Endodermal cell (in vitro differentiated cells): ENCODE results near the gene PDCD10. TPM values are rescaled to one million over a fixed set of nuclear protein-coding genes. Genes with fewer than 3 reads are reported as not detected.

Experiments used
- DNase-seq: peaks from one replicate; pipeline ENCODE4 v3.0.0-alpha.2; 2017
- H3K27ac ChIP-seq: 2 replicates; pipeline ENCODE4 v1.5.1; 2013; ENCODE audit warnings: mild to moderate bottlenecking, low read depth, low read length, moderate library complexity
- H3K27me3 ChIP-seq: 2 replicates; pipeline ENCODE4 v1.6.1; 2013; ENCODE audit warnings: mild to moderate bottlenecking, low read length, moderate library complexity; ENCODE audit not compliant: insufficient read depth, control insufficient read depth, poor library complexity, severe bottlenecking
- H3K36me3 ChIP-seq: 2 replicates; pipeline ENCODE4 v1.7.0; 2013; ENCODE audit warnings: mild to moderate bottlenecking, low read length, moderate library complexity; ENCODE audit not compliant: control insufficient read depth, insufficient read depth
- H3K4me1 ChIP-seq: one replicate; pipeline ENCODE4 v1.7.0; 2013; ENCODE audit warnings: low read length; ENCODE audit not compliant: control insufficient read depth, insufficient read depth
- H3K4me3 ChIP-seq: 2 replicates; pipeline ENCODE4 v1.5.1; 2013; ENCODE audit warnings: mild to moderate bottlenecking, low read length, moderate library complexity
- H3K9ac ChIP-seq: 2 replicates; pipeline ENCODE4 v1.6.1; 2013; ENCODE audit warnings: mild to moderate bottlenecking, low read length, moderate library complexity; ENCODE audit not compliant: poor library complexity, severe bottlenecking; ENCODE audit errors: extremely low read depth
- H3K9me3 ChIP-seq: 2 replicates; pipeline ENCODE4 v1.6.1; 2013; ENCODE audit warnings: mild to moderate bottlenecking, low read length, moderate library complexity; ENCODE audit not compliant: control insufficient read depth
- H3K27ac Mint-ChIP-seq: 2 replicates; pipeline ENCODE4 v1.8.0; 2020; ENCODE audit warnings: mixed read lengths
- H3K27me3 Mint-ChIP-seq: 2 replicates; pipeline ENCODE4 v1.8.0; 2021; ENCODE audit warnings: mild to moderate bottlenecking, mixed read lengths; ENCODE audit not compliant: insufficient read depth
- H3K36me3 Mint-ChIP-seq: 2 replicates; pipeline ENCODE4 v1.8.0; 2020; ENCODE audit warnings: low read depth, mixed read lengths
- H3K4me1 Mint-ChIP-seq: 2 replicates; pipeline ENCODE4 v1.8.0; 2020; ENCODE audit warnings: mixed read lengths
- H3K4me3 Mint-ChIP-seq: 2 replicates; pipeline ENCODE4 v1.8.0; 2020; ENCODE audit warnings: mild to moderate bottlenecking, moderate library complexity, mixed read lengths
- H3K9me3 Mint-ChIP-seq: 2 replicates; pipeline ENCODE4 v1.8.0; 2020; ENCODE audit warnings: mild to moderate bottlenecking, mixed read lengths
- WGBS, 2 experiments: methylation state at CpG; one replicate each; pipeline versions ENCODE4 v1.1.5 to v1.1.7; 2013; ENCODE audit warnings: missing lambda C conversion rate in 2 of 2, mixed read lengths in 1 of 2; ENCODE audit not compliant: insufficient coverage in 1 of 2, insufficient read length in 1 of 2; 5-methylcytosine and 5-hydroxymethylcytosine counted together
- total RNA-seq, 2 donors: library from RNA; stranded (reverse); fragmentation: NEBNext Ultra II Directional in 1 of 2; extraction: Animal tissue kit (Norgen Biotek cat#: 25700) in 1 of 2; gene quantifications; 2 replicates in 1 of 2; 3 replicates in 1 of 2; pipeline ENCODE4 v1.2.1, GENCODE V29; 2021
- TF ChIP-seq, protein P1 (sequence below): fragments of 200-600 bp; sonication (generic); conservative IDR thresholded peaks from 2 replicates; pipeline ENCODE4 v1.5.0; 2021; ENCODE audit warnings: antibody characterized with exemption, mild to moderate bottlenecking

The PDCD10 gene
- total RNA-seq, 2 donors from 2014 or later: 75.2 to 84.8 TPM

DNA sequence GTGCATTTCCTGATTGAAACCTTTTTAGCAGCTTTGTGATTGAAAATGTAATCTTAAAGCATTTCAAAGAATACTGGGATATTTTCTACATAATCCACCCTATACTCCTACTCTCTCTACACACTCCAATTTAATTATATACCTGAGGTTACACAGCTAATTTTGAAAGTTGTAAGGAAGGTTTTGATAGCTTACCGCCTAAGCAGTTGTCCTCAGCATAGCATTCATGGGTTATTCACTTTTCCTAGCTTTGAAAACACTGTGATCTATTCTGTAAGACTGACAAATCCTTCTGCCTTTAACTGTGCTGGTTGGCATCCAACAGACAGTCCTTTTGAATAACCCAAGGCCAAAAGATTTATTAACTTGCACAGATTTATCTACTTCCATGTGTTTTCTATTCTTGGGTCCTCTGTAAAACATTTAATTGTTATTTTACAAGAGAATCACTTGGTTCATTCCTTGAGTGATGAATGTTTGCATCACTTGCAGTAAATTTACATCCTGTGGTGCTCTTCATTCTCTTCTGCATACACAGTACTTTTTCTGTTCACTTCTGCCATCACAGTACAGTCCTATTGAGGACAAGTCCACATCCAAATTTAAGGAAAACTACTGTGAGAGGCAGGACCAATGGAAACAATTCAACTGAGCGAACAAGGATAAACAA, 45.7 kb upstream of the PDCD10 start:
- H3K9me3 Mint-ChIP-seq: peaks cover 15% of the 10 kb centered on the region
- peaks cover 14% of the 10 kb centered on the region for H3K9me3 ChIP-seq
- H3K4me3 ChIP-seq: no peak overlapping the region
- H3K4me1 Mint-ChIP-seq: no peaks in the 10 kb centered on the region
- no peaks in the 10 kb centered on the region for H3K36me3 ChIP-seq
- H3K4me1 ChIP-seq: no peaks in the 10 kb centered on the region
- H3K27ac ChIP-seq: no peak overlapping the region
- H3K9ac ChIP-seq: no peak overlapping the region
- H3K27ac Mint-ChIP-seq: no peak overlapping the region
- no peaks in the 10 kb centered on the region for H3K27me3 ChIP-seq
- TF ChIP-seq, protein P1, sequence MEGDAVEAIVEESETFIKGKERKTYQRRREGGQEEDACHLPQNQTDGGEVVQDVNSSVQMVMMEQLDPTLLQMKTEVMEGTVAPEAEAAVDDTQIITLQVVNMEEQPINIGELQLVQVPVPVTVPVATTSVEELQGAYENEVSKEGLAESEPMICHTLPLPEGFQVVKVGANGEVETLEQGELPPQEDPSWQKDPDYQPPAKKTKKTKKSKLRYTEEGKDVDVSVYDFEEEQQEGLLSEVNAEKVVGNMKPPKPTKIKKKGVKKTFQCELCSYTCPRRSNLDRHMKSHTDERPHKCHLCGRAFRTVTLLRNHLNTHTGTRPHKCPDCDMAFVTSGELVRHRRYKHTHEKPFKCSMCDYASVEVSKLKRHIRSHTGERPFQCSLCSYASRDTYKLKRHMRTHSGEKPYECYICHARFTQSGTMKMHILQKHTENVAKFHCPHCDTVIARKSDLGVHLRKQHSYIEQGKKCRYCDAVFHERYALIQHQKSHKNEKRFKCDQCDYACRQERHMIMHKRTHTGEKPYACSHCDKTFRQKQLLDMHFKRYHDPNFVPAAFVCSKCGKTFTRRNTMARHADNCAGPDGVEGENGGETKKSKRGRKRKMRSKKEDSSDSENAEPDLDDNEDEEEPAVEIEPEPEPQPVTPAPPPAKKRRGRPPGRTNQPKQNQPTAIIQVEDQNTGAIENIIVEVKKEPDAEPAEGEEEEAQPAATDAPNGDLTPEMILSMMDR: no peak
- WGBS, 2 experiments: 88 to 93% methylated on average over 2 of the region's 2 CpGs
- no peaks in the 10 kb centered on the region for H3K27me3 Mint-ChIP-seq
- H3K4me3 Mint-ChIP-seq: no peak overlapping the region
- DNase-seq: no peak
- peaks cover 3% of the 10 kb centered on the region for H3K36me3 Mint-ChIP-seq

DNA sequence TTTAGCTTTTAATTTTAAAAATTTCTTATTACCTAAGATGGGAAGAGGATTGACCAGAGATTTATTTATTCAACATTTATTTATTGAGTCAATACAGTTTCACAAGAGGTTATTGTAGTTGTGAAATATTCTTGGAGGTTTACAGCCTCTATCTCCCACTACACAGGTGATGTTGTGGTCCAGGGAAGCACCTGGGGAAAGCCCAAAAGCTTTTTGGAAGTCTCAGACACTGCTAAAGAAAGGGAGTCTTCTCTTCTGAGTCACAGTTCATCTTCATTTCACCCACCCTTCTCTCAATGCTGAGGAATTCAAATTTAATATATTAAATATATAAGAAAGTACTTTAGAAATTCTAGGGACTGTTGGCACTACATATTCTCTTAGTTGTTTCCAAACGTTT, 42.7 kb upstream of the PDCD10 start:
- peaks cover 15% of the 10 kb centered on the region for H3K9me3 Mint-ChIP-seq
- H3K9me3 ChIP-seq: peaks cover 14% of the 10 kb centered on the region
- H3K36me3 Mint-ChIP-seq: peaks cover 3% of the 10 kb centered on the region
- no peaks in the 10 kb centered on the region for H3K27me3 ChIP-seq
- no peak overlapping the region for H3K9ac ChIP-seq
- TF ChIP-seq, protein P1: no peak
- H3K4me3 Mint-ChIP-seq: no peak overlapping the region
- WGBS, 2 experiments: 88% methylated on average over 1 of the region's 1 CpG; no CpG with 5 or more reads in 1 of the 2 experiments
- H3K27ac ChIP-seq: no peak overlapping the region
- H3K36me3 ChIP-seq: no peaks in the 10 kb centered on the region
- H3K4me1 Mint-ChIP-seq: no peaks in the 10 kb centered on the region
- H3K4me1 ChIP-seq: no peaks in the 10 kb centered on the region
- H3K27ac Mint-ChIP-seq: no peak overlapping the region
- no peaks in the 10 kb centered on the region for H3K27me3 Mint-ChIP-seq
- no peak for DNase-seq
- no peak overlapping the region for H3K4me3 ChIP-seq

DNA sequence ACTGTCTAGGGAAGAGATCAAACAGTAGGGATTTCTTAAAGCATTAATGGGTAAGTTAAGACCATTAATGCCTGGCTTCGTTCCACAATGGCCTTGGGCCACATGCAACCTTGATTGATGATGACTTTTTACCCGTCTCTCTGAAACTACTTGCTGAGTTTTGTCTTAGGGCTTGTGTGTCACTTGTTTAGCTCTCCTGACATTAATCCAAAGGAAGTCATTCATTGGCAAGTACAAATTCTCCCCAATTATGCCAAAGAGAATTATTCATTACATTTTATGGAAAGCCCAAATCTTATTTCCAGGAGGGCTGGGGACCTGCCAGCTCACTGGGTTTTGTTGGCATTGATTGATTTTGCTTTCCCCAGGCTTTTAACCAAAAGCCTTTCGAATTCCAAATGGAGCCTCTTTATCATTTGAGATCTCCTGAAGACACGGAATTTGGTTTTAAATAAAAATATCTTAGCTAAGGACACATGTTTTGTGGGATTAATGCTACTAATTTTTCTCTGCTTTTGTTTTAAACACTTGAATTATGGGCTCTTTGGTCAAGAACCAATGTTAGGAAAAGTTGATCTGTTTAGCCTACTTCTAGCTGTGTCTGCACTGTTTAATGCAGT, 41.5 kb upstream of the PDCD10 start:
- Mint-ChIP-seq H3K4me1 (no peaks in the 10 kb centered on the region), H3K27me3 (peaks cover 2% of the 10 kb centered on the region), H3K27ac (no peak overlapping the region), H3K9me3 (peaks cover 15% of the 10 kb centered on the region), H3K4me3 (no peak overlapping the region), H3K36me3 (peaks cover 3% of the 10 kb centered on the region)
- H3K4me1 ChIP-seq: no peaks in the 10 kb centered on the region
- no peak overlapping the region for H3K9ac ChIP-seq
- H3K36me3 ChIP-seq: no peaks in the 10 kb centered on the region
- no peak overlapping the region for H3K4me3 ChIP-seq
- WGBS, 2 experiments: 76 to 91% methylated on average over 3 to 4 of the region's 4 CpGs
- TF ChIP-seq, protein P1: no peak
- H3K27me3 ChIP-seq: no peaks in the 10 kb centered on the region
- H3K9me3 ChIP-seq: peaks cover 14% of the 10 kb centered on the region
- H3K27ac ChIP-seq: no peak overlapping the region
- no peak for DNase-seq
